Karpas-422 (cell line): Measurements from ENCODE around the gene ARID2. TPM values are rescaled to one million over a fixed set of nuclear protein-coding genes. Genes with fewer than 3 reads are reported as not detected.

Source experiments
- DNase-seq: peaks from one replicate; pipeline ENCODE4 v3.0.0-alpha.2; 2015
- H2AFZ ChIP-seq: fragments of 200-600 bp; sonication (generic); 2 replicates; pipeline ENCODE4 v1.6.1; 2014; ENCODE audit warnings: antibody characterized with exemption, low read length, mixed read lengths
- H3K27ac ChIP-seq: fragments of 200-600 bp; sonication (generic); 2 replicates; pipeline ENCODE4 v1.5.1; 2014; ENCODE audit warnings: mild to moderate bottlenecking, low read length, moderate library complexity
- H3K27me3 ChIP-seq: fragments of 200-600 bp; sonication (generic); 2 replicates; pipeline ENCODE4 v1.6.1; 2014; ENCODE audit warnings: low read length, mixed read lengths
- H3K36me3 ChIP-seq: fragments of 200-600 bp; sonication (generic); 2 replicates; pipeline ENCODE4 v1.6.1; 2014; ENCODE audit warnings: low read length, mixed read lengths; ENCODE audit not compliant: insufficient read depth
- H3K4me1 ChIP-seq: fragments of 200-600 bp; sonication (generic); 2 replicates; pipeline ENCODE4 v1.6.1; 2014; ENCODE audit warnings: mild to moderate bottlenecking, low read length, mixed read lengths
- H3K4me2 ChIP-seq: fragments of 200-600 bp; sonication (generic); 2 replicates; pipeline ENCODE4 v1.6.1; 2014; ENCODE audit warnings: low read length, low read depth, mild to moderate bottlenecking; ENCODE audit not compliant: poor library complexity, severe bottlenecking
- H3K4me3 ChIP-seq: fragments of 200-600 bp; sonication (generic); 2 replicates; pipeline ENCODE4 v1.5.1; 2014; ENCODE audit warnings: mild to moderate bottlenecking, antibody characterized with exemption, low read length, mixed read lengths
- H3K79me2 ChIP-seq: fragments of 200-600 bp; sonication (generic); 2 replicates; pipeline ENCODE4 v1.6.1; 2014; ENCODE audit warnings: mild to moderate bottlenecking, low read length, mixed read lengths
- H3K9ac ChIP-seq: fragments of 200-600 bp; sonication (generic); 2 replicates; pipeline ENCODE4 v1.6.0; 2014; ENCODE audit warnings: low read length
- H3K9me2 ChIP-seq: fragments of 200-600 bp; sonication (generic), shearing (Covaris generic); replicated peaks from 2 replicates; pipeline ENCODE4 v1.6.0; 2014; ENCODE audit warnings: mild to moderate bottlenecking, low read length, moderate library complexity; ENCODE audit not compliant: insufficient read depth
- H3K9me3 ChIP-seq: fragments of 300-700, 200-600 bp; sonication (generic); 2 replicates; pipeline ENCODE4 v1.6.1; 2014; ENCODE audit warnings: low read length, mixed read lengths
- H4K20me1 ChIP-seq: fragments of 200-600 bp; sonication (generic); 2 replicates; pipeline ENCODE4 v1.6.1; 2014; ENCODE audit warnings: mild to moderate bottlenecking, antibody characterized with exemption, low read length, low read depth; ENCODE audit not compliant: insufficient read depth
- total RNA-seq: library from RNA; depleted of rRNA; stranded (reverse); fragments of >200 nt; shearing (Covaris generic); gene quantifications from 2 replicates; pipeline ENCODE4 v1.2.3, GENCODE V29; 2014; ENCODE audit warnings: low replicate concordance

The ARID2 gene
- total RNA-seq, 1 experiment from 2014 or later, result 61.9 TPM

DNA sequence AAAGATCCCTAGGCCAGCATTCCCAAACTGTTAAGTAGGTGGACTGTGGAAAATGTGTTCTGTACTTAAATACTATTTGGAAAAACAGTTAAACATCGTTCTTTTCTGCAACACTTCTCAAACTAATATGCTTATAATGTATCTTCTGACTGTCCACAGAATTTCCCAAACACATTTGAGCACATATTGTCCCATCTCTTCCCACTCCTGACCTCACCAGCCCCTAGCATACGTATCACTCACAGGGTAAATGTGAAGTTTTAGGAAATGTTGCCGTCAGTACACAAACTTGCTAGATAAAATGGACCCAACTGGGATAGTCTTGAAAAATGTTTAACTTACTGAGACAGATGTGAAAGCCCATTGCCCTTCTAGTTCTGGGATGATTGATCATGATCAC, 27.7 kb downstream of the ARID2 start:
- Histone ChIP-seq H3K36me3 (no peaks in the 10 kb centered on the region), H3K4me2 (no peak overlapping the region), H3K9me3 (no peaks in the 10 kb centered on the region), H3K79me2 (peaks cover 98% of the 10 kb centered on the region), H4K20me1 (no peaks in the 10 kb centered on the region), H3K9me2 (no peaks in the 10 kb centered on the region), H3K4me3 (no peak overlapping the region), H3K9ac (no peak overlapping the region), H3K4me1 (peaks cover 29% of the 10 kb centered on the region), H3K27ac (no peak overlapping the region), H2AFZ (no peak overlapping the region), H3K27me3 (no peaks in the 10 kb centered on the region)
- DNase-seq, result no peak

DNA sequence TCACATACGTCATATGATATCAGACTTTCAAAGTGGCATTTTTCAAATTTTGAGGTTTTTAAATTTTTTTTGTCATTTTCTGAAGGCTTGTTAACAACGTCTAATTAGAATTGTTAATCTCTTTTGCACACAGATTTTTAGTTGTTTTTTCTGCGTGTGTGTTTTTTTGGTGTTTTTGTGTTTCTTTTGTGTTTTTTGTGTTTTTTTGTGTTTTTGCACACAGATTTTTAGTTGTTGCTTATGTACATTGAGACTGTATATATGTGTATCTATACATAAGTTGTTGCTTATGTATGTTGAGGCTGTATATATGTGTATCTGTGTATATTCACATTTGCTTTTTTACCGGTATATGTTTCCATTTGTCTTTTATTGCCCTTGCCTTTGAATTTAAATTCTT, 30.8 kb downstream of the ARID2 start:
- H3K9me3 ChIP-seq, result no peaks in the 10 kb centered on the region
- H3K79me2 ChIP-seq, result peaks cover 99% of the 10 kb centered on the region
- H3K36me3 ChIP-seq, result 0 out of 2 replicates have a peak, but pooled peaks cover under 1% of the 10 kb centered on the region
- no peaks in the 10 kb centered on the region for H3K27me3 ChIP-seq
- no peak overlapping the region for H3K9ac ChIP-seq
- no peak overlapping the region for H3K27ac ChIP-seq
- no peak overlapping the region for H2AFZ ChIP-seq
- DNase-seq, result no peak
- H3K4me3 ChIP-seq, result no peak overlapping the region
- H3K4me1 ChIP-seq, result peaks cover 24% of the 10 kb centered on the region
- no peaks in the 10 kb centered on the region for H3K9me2 ChIP-seq
- H4K20me1 ChIP-seq, result no peaks in the 10 kb centered on the region
- no peak overlapping the region for H3K4me2 ChIP-seq

GRCh38 chr12:45762185-45763110, 32.9 kb downstream of the ARID2 start:
- Histone ChIP-seq H3K36me3 (peaks cover 4% of the 10 kb centered on the region; the same call in 1 of the 2 replicates), H3K79me2 (peaks cover 96% of the 10 kb centered on the region), H2AFZ (no peak overlapping the region), H3K9ac (no peak overlapping the region; the same call in 1 of the 2 replicates), H3K27me3 (no peaks in the 10 kb centered on the region), H3K9me2 (no peaks in the 10 kb centered on the region), H3K9me3 (no peaks in the 10 kb centered on the region), H4K20me1 (no peaks in the 10 kb centered on the region), H3K4me1 (peaks cover 24% of the 10 kb centered on the region), H3K27ac (peak overlapping the region; percentile 15; the same call in 1 of the 2 replicates), H3K4me3 (no peak overlapping the region), H3K4me2 (no peak overlapping the region)
- DNase-seq, result peak; percentile 75

DNA sequence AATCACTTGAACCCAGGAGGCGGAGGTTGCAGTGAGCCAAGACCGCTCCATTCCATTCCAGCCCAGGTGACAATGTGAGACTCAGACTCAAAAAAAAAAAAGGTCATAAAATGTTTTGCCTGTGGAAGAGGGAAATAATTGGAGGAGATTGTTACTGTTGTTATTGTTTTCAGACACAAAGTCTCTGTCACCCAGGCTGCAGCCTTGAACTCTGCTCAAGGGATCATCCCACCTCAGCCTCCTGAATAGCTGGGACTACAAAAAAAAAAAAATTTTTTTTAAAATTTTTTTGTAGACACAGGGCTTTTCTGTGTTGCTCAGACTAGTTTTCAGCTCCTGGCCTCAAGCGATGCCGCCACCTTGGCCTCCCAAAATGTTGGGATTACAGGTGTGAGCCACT, 33.9 kb downstream of the ARID2 start:
- Histone ChIP-seq H3K9me3 (no peaks in the 10 kb centered on the region), H3K79me2 (peaks cover 96% of the 10 kb centered on the region)

DNA sequence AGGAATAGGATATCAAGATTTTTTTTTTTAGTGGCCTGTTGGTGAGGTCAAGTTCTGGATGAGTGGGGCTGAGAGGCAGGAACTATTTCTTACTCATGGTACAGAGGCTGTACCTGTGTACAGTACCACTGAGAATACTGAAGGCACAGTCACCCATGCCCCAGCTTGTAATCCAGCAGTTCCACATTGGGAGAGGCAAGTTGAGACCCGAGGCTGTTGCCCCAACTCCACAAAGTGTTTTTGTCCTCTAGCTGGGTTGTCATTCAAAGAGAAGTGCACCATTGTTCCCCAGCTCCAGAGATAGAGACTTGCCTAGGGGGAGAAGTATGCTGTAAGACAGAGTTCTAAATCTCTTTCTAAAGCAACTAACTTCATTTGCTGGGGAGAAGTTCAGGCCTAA, 38.7 kb downstream of the ARID2 start:
- Histone ChIP-seq H3K9me3 (no peaks in the 10 kb centered on the region), H3K27ac (no peak overlapping the region), H3K9ac (no peak overlapping the region), H4K20me1 (no peaks in the 10 kb centered on the region), H3K4me2 (no peak overlapping the region), H3K9me2 (no peaks in the 10 kb centered on the region), H3K4me3 (no peak overlapping the region), H3K36me3 (peaks cover 8% of the 10 kb centered on the region; the same call in 1 of the 2 replicates), H3K79me2 (peaks cover 95% of the 10 kb centered on the region), H3K27me3 (no peaks in the 10 kb centered on the region), H2AFZ (no peak overlapping the region), H3K4me1 (peaks cover 26% of the 10 kb centered on the region)
- DNase-seq, result no peak

More for the DNA sequence above, 33.9 kb downstream of the ARID2 start:
- Histone ChIP-seq H3K9ac (no peak overlapping the region), H2AFZ (no peak overlapping the region), H3K4me1 (peaks cover 23% of the 10 kb centered on the region), H3K27ac (no peak overlapping the region), H3K27me3 (no peaks in the 10 kb centered on the region), H3K36me3 (peaks cover 5% of the 10 kb centered on the region; the same call in 1 of the 2 replicates), H3K9me2 (no peaks in the 10 kb centered on the region), H3K4me3 (no peak overlapping the region), H3K4me2 (no peak overlapping the region), H4K20me1 (no peaks in the 10 kb centered on the region)
- no peak for DNase-seq

DNA sequence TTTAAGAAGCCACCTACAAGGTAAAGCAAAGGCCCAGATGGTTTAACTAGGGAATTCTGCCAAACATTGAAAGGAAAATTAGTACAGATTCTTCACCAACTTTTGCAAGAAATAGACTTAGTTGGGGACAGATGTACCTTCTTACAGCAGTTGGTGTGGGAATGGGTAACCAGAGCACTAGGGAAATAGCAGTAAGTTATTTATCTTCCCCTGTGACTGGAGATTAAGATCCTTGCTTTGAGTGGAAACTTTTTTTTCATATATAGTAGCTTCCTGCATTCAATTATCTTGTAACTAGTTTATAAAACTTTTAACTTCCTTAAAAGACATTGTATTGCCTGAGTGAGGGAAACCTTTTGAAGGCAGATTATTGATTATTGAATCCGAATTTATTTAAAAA, 44.2 kb downstream of the ARID2 start:
- Histone ChIP-seq H3K27me3 (no peaks in the 10 kb centered on the region), H4K20me1 (no peaks in the 10 kb centered on the region), H3K27ac (peak overlapping the region; percentile 46), H3K4me2 (peak overlapping the region; percentile 38), H3K9me2 (no peaks in the 10 kb centered on the region), H3K9me3 (no peaks in the 10 kb centered on the region), H2AFZ (no peak overlapping the region), H3K79me2 (peaks cover 96% of the 10 kb centered on the region), H3K4me3 (no peak overlapping the region), H3K36me3 (no peaks in the 10 kb centered on the region), H3K9ac (no peak overlapping the region), H3K4me1 (peaks cover 58% of the 10 kb centered on the region)
- DNase-seq, result no peak

DNA sequence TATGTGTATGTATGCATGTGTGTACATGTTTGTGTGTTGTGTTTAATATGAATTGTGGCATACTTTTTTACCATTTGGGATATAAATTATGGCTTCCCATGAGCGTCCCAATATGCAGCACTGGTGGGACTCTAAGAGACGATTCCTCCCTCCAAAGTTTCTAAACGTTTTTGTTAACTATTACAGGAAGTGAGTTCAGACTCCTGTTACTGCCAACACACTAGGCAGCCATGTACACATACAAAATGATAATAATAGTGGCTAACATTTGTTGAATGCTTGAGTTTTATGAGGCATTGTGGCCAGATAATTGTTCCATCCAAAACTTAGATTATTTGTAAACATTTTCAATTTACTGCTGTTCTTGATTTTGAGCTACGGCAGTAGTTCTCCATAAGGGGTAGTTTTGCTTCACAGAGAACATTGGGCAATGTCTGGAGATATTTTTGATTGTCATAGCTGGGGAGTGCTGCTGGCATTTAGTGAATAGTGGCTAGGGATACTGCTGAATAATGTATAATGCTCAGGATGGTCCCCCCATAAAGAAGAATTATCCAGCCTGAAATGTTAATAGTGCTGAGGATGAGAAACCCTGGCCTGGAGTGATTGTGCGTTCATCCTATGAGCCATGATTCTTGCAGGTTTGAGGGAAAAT, 45.1 kb downstream of the ARID2 start:
- no peaks in the 10 kb centered on the region for H3K36me3 ChIP-seq
- H3K9me2 ChIP-seq, result no peaks in the 10 kb centered on the region
- H3K4me2 ChIP-seq, result peak overlapping the region; percentile 55
- no peaks in the 10 kb centered on the region for H3K9me3 ChIP-seq
- H3K4me1 ChIP-seq, result peaks cover 58% of the 10 kb centered on the region
- H3K4me3 ChIP-seq, result peak overlapping the region; percentile 48
- DNase-seq, result no peak
- H3K27me3 ChIP-seq, result no peaks in the 10 kb centered on the region
- peak overlapping the region; percentile 73 for H3K27ac ChIP-seq
- H3K9ac ChIP-seq, result peak overlapping the region; percentile 26
- no peaks in the 10 kb centered on the region for H4K20me1 ChIP-seq
- H3K79me2 ChIP-seq, result peaks cover 96% of the 10 kb centered on the region
- H2AFZ ChIP-seq, result no peak overlapping the region

DNA sequence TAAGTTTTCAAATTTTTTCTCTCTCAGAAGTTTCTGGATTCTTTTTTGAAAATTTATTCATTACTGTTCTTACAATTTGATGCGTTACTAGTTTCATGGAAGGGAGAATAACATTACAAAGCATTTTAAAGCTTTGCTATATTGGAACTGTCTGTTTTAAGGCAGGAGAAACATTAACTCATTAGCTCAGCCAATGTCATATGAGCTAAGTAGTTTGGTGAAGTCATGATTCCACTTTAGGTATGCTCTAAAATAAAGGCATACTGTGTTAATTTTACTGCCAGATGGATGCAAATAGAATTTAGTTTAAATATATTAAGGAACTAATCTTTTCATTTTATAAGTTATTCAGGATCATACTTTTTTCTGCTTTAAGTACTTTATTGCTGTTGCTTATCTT, 46.0 kb downstream of the ARID2 start:
- Histone ChIP-seq H3K9ac (peak overlapping the region; percentile 26), H3K4me3 (peak overlapping the region; percentile 48), H3K27me3 (no peaks in the 10 kb centered on the region), H2AFZ (no peak overlapping the region), H4K20me1 (no peaks in the 10 kb centered on the region), H3K9me2 (no peaks in the 10 kb centered on the region), H3K9me3 (no peaks in the 10 kb centered on the region), H3K27ac (peak overlapping the region; percentile 73), H3K36me3 (no peaks in the 10 kb centered on the region), H3K79me2 (peaks cover 95% of the 10 kb centered on the region), H3K4me1 (peaks cover 55% of the 10 kb centered on the region), H3K4me2 (peak overlapping the region; percentile 55)
- no peak for DNase-seq
